Peyer's patch (tissue), 4 donors: ENCODE results near the gene OR2G3.

Source experiments
- POLR2A ChIP-seq, 2 donors: fragments of 450-650 bp; IDR thresholded peaks; one replicate each; pipeline ENCODE4 v1.5.1; 2017; ENCODE audit warnings: antibody characterized with exemption in 2 of 2, mild to moderate bottlenecking in 2 of 2, moderate library complexity in 2 of 2
- TF ChIP-seq, protein P1 (sequence below), 6 experiments: fragments of 450-650 bp in 4 of 6; fragments of 200-600 bp in 2 of 6; sonication (generic) in 1 of 6; IDR thresholded peaks; one replicate each; pipeline ENCODE4 v1.5.1; 2017 to 2019; ENCODE audit warnings: antibody characterized with exemption in 6 of 6, mild to moderate bottlenecking in 3 of 6, moderate library complexity in 1 of 6

DNA sequence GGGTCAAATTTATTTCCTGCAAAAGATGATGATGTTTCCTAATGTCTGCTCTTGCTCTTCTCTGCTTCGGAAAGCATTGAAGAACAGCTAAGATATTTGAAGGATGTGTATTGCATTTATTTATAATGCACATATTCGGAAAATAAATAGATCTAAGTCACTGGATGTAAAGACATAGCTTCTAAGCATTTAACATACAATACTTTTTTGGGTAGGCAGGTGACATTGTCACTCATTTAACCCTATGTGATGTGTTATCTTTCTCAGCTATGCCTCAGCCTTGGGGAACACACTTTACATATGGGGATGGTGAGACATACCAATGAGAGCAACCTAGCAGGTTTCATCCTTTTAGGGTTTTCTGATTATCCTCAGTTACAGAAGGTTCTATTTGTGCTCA lies 17.3 kb upstream of the OR2G3 start, which contains the start of gene OR2G2:
- TF ChIP-seq, protein P1, sequence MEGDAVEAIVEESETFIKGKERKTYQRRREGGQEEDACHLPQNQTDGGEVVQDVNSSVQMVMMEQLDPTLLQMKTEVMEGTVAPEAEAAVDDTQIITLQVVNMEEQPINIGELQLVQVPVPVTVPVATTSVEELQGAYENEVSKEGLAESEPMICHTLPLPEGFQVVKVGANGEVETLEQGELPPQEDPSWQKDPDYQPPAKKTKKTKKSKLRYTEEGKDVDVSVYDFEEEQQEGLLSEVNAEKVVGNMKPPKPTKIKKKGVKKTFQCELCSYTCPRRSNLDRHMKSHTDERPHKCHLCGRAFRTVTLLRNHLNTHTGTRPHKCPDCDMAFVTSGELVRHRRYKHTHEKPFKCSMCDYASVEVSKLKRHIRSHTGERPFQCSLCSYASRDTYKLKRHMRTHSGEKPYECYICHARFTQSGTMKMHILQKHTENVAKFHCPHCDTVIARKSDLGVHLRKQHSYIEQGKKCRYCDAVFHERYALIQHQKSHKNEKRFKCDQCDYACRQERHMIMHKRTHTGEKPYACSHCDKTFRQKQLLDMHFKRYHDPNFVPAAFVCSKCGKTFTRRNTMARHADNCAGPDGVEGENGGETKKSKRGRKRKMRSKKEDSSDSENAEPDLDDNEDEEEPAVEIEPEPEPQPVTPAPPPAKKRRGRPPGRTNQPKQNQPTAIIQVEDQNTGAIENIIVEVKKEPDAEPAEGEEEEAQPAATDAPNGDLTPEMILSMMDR (IDR thresholded peaks at IDR 0.05), result no peak
- TF ChIP-seq POLR2A (IDR thresholded peaks at IDR 0.05), result no peak
